AG04450 (cell line): Measurements from ENCODE around the gene CEP131. TPM values are rescaled to one million over a fixed set of nuclear protein-coding genes. Genes with fewer than 3 reads are reported as not detected.

Experiments
- CTCF ChIA-PET: fragments of 300-600, 350-600 bp; formaldehyde crosslinking; extraction: SDS; loops from one replicate; lab custom pipeline; 2022; ENCODE audit warnings: antibody characterized with exemption, inconsistent platforms; lab: Charles Lee
- POLR2A ChIA-PET: fragments of 350-600 bp; formaldehyde crosslinking; extraction: SDS; loops from one replicate; lab custom pipeline; 2021; ENCODE audit warnings: antibody characterized with exemption, inconsistent platforms; lab: Yijun Ruan, JAX
- DNase-seq: peaks from one replicate; pipeline ENCODE4 v3.0.0-alpha.2; 2011; ENCODE audit warnings: low read depth, low spot score
- H3K27ac ChIP-seq: one replicate; pipeline ENCODE4 v1.5.1; 2012; ENCODE audit warnings: low read depth, low read length, control low read depth
- H3K27me3 ChIP-seq: one replicate; pipeline ENCODE4 v1.6.0; 2012; ENCODE audit warnings: low read length; ENCODE audit not compliant: control insufficient read depth, insufficient read depth
- H3K4me3 ChIP-seq: 2 replicates; pipeline ENCODE4 v1.5.1; 2011; ENCODE audit warnings: mild to moderate bottlenecking, low read depth, low read length, control low read depth
- H3K9me3 ChIP-seq: 2 replicates; pipeline ENCODE4 v1.5.1; 2012; ENCODE audit warnings: low read length; ENCODE audit not compliant: control insufficient read depth, insufficient read depth
- polyA plus RNA-seq: library from polyadenylated mRNA; depleted of rRNA; stranded (reverse); fragments of >200 nt; gene quantifications from 2 replicates; pipeline ENCODE4 v1.2.3, GENCODE V29; 2011
- TF ChIP-seq, protein P1 (sequence below): IDR thresholded peaks from 2 replicates; pipeline ENCODE4 v1.5.1; 2011; ENCODE audit warnings: low read depth, low read length, control low read depth, inconsistent platforms

The CEP131 gene
- polyA plus RNA-seq, 1 experiment = 2.2 TPM

DNA sequence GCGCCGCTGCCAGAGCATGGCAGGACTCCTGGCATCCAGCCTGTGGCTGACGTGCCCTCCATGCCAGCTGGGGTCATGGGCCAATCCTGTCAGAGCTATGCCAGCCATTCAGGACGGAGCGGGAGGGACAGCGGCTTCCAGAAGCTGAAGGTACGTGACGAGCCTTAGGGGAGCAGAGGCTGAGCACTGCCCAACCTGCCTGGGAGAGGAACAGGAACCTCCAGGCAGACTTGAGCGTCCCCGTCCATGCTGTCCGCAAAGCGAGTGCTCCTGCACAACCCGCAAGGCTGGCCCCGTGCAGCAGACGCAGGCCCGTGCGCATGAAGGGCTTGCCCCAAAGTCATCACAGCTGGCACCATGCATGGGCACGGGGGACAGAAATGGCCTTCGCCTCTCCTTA, 37.9 kb upstream of the CEP131 start:
- Histone ChIP-seq H3K27me3 (no peaks in the 10 kb centered on the region), H3K27ac (no peak overlapping the region), H3K9me3 (no peaks in the 10 kb centered on the region), H3K4me3 (no peak overlapping the region)
- TF ChIP-seq, protein P1, sequence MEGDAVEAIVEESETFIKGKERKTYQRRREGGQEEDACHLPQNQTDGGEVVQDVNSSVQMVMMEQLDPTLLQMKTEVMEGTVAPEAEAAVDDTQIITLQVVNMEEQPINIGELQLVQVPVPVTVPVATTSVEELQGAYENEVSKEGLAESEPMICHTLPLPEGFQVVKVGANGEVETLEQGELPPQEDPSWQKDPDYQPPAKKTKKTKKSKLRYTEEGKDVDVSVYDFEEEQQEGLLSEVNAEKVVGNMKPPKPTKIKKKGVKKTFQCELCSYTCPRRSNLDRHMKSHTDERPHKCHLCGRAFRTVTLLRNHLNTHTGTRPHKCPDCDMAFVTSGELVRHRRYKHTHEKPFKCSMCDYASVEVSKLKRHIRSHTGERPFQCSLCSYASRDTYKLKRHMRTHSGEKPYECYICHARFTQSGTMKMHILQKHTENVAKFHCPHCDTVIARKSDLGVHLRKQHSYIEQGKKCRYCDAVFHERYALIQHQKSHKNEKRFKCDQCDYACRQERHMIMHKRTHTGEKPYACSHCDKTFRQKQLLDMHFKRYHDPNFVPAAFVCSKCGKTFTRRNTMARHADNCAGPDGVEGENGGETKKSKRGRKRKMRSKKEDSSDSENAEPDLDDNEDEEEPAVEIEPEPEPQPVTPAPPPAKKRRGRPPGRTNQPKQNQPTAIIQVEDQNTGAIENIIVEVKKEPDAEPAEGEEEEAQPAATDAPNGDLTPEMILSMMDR = no peak
- POLR2A ChIA-PET = no interaction called here
- no peak for DNase-seq
- CTCF ChIA-PET = no interaction called here

DNA sequence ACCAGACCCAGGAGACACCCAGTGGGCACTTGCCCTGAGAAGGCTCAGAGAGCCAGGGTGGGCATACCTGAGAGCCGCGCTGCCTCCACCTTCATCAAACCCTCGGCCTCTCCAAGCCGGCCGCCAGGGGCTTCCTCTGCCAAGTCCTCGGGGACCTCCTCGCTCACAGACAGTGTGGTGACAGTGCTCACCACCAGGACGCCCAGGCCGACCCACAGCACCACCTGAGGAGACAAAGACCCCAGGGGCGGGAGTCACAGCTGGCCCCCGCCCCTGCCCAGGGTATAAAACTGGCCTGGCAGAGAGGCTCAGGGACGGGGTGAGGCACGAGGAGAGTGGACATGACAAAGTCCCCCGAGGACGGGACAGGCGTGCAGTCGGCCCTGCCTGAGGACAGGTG, 37.4 kb upstream of the CEP131 start:
- ChIA-PET POLR2A (no interaction called here), CTCF (no interaction called here)

DNA sequence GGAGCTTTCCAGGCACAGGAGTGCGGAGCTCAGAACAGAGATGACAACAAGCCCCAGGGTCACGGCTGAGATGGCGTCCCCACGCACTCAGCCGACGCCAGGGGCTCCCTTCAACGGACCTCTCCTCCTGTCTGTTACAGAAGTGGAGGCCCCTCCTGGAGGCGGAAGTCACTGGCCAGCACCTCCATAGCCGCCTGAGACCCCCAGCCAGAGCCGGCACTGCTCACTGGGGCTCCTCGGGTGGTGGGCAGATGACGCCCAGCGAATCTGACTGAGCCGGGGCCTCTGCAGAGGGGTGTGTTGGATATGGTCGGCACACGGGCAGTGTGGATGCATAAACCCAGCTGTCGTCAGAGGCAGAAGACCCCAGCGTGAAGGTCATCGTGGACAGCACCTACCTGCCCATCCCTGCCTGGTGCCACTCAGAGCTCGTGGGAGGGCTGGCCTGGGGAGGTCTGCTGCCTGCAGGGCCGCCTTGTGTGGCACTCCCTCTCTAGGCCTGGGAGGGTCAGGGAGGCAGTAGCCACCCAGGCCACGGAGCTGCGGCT, 36.4 kb upstream of the CEP131 start:
- H3K4me3 ChIP-seq = no peak overlapping the region
- H3K9me3 ChIP-seq = no peaks in the 10 kb centered on the region
- DNase-seq = no peak
- H3K27ac ChIP-seq = no peak overlapping the region
- TF ChIP-seq, protein P1 = no peak
- ChIA-PET CTCF (interaction anchor here (1.0 kb wide), 1 partner anchor 225 kb away, joined by 5 read pairs; no protein-coding TSS in a partner anchor), POLR2A (interaction anchor here (0.5 kb wide), 1 partner anchor 28 kb away, joined by 4 read pairs; no protein-coding TSS in a partner anchor)
- H3K27me3 ChIP-seq = no peaks in the 10 kb centered on the region

More for the DNA sequence above, 37.4 kb upstream of the CEP131 start:
- H3K4me3 ChIP-seq = no peak overlapping the region
- TF ChIP-seq, protein P1 = no peak
- H3K9me3 ChIP-seq = no peaks in the 10 kb centered on the region
- H3K27me3 ChIP-seq = no peaks in the 10 kb centered on the region
- no peak for DNase-seq
- H3K27ac ChIP-seq = no peak overlapping the region

- no peaks in the 10 kb centered on the region for H3K9me3 ChIP-seq
- ChIA-PET CTCF (interaction anchor here (0.6 to 1.0 kb wide), 2 partner anchors 116 to 226 kb away, joined by 3 to 5 read pairs; no protein-coding TSS in a partner anchor), POLR2A (no interaction called here)
- H3K27ac ChIP-seq = no peak overlapping the region
- DNase-seq = no peak
- H3K4me3 ChIP-seq = no peak overlapping the region
- no peaks in the 10 kb centered on the region for H3K27me3 ChIP-seq
- TF ChIP-seq, protein P1 = 0 out of 2 replicates have a peak, but pooled peaks have one; percentile 9
Observed at GRCh38 chr17:81258292-81258691, 35.5 kb upstream of the CEP131 start.

DNA sequence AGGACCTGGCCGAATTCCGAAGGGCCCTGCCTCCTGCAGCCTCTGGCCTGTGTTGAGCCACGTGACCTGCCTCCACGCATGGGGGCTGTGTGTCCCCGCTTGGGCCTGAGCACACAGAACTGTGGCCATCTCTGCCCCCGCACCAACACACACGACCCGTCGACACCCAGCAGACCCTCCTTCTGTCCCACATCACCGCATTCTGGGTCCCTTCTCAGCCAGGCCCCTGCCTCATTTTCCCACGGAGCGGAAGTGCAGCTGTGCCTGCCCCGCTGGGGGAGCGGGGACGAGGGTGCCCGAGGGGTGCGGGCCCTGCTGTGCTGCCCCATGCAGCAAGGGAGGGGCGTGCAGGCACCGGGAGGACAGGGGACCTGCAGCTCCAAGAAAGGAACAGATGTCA, 34.8 kb upstream of the CEP131 start:
- Histone ChIP-seq H3K9me3 (no peaks in the 10 kb centered on the region), H3K27me3 (no peaks in the 10 kb centered on the region), H3K27ac (no peak overlapping the region), H3K4me3 (no peak overlapping the region)
- ChIA-PET POLR2A (no interaction called here), CTCF (interaction anchor here (0.6 kb wide), 1 partner anchor 115 kb away, joined by 3 read pairs; no protein-coding TSS in a partner anchor)
- TF ChIP-seq, protein P1 = no peak
- DNase-seq = no peak
